HCT116 (cell line): ENCODE data around the gene MIEF1.

Experiments used
- EGR1 ChIP-seq: IDR thresholded peaks from 2 replicates; pipeline ENCODE4 v1.6.1; 2012; ENCODE audit warnings: low read depth
- EZH2 ChIP-seq: fragments of 200-600 bp; sonication (generic); IDR thresholded peaks from 2 replicates; pipeline ENCODE4 v1.6.1; 2017; ENCODE audit warnings: antibody characterized with exemption, mixed run types
- EZH2phosphoT487 ChIP-seq: fragments of 200-600 bp; IDR thresholded peaks from 2 replicates; pipeline ENCODE4 v1.6.1; 2018; ENCODE audit warnings: antibody characterized with exemption, borderline replicate concordance
- POLR2A ChIP-seq: IDR thresholded peaks from 2 replicates; pipeline ENCODE4 v1.7.0; 2011; ENCODE audit warnings: borderline replicate concordance; ENCODE audit not compliant: insufficient read depth, insufficient read length; ENCODE audit errors: extremely low read depth
- POLR2AphosphoS5 ChIP-seq: IDR thresholded peaks from 2 replicates; pipeline ENCODE4 v1.6.1; 2011; ENCODE audit warnings: mild to moderate bottlenecking, low read depth, low read length, moderate library complexity
- SIN3A ChIP-seq: IDR thresholded peaks from 2 replicates; pipeline ENCODE4 v1.6.1; 2012; ENCODE audit warnings: low read depth
- SP1 ChIP-seq: IDR thresholded peaks from 2 replicates; pipeline ENCODE4 v1.6.1; 2012; ENCODE audit warnings: low read depth
- TCF7L2 ChIP-seq: IDR thresholded peaks from 2 replicates; pipeline ENCODE4 v1.7.0; 2011; ENCODE audit warnings: borderline replicate concordance, inconsistent platforms; ENCODE audit not compliant: insufficient read depth, insufficient read length; ENCODE audit errors: extremely low read depth
- YY1 ChIP-seq: IDR thresholded peaks from 2 replicates; pipeline ENCODE4 v1.6.1; 2011; ENCODE audit warnings: low read length, low read depth, moderate library complexity, mild to moderate bottlenecking; ENCODE audit not compliant: insufficient replicate concordance; ENCODE audit errors: extremely low read depth
- TF ChIP-seq, protein P1 (sequence below), 3 experiments: fragments of 200-600 bp in 1 of 3; sonication (generic) in 1 of 3; IDR thresholded peaks in 2 of 3; conservative IDR thresholded peaks in 1 of 3; 2 replicates each; pipeline ENCODE4 v1.5.1; 2012 to 2017; ENCODE audit warnings: low read depth in 2 of 3, low read length in 2 of 3, antibody characterized with exemption in 1 of 3, borderline replicate concordance in 1 of 3, control low read depth in 1 of 3, mild to moderate bottlenecking in 1 of 3, mixed read lengths in 1 of 3, mixed run types in 1 of 3, moderate library complexity in 1 of 3; ENCODE audit not compliant: insufficient read depth in 1 of 3

DNA sequence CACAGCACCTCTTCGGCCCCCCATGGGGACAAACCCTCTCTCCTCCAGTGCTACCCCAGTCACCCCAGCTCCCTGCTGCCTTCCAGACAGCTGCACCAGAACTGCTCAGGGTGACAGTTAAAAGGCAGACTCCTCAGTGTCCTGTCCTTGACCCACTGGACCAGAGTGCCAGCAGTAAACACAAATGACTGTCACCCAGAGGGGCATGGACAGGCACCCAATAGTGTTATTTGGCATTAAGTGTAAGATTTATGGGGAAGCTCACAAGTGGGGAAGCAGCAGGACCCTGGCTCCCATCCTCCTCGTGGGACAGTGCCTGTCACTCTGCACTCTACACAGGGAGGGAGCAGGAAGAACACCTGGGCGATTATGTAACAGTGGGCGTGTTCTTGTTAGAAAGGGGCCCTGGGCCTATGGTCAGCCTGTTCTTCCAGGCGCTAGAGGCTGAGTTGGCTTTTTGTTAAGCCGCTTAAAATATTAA, 25.4 kb downstream of the MIEF1 start:
- TF ChIP-seq POLR2A (no peak), EZH2 (no peak), EZH2phosphoT487 (no peak), SIN3A (no peak), YY1 (no peak), SP1 (no peak), TCF7L2 (no peak), POLR2AphosphoS5 (no peak), EGR1 (no peak)
- TF ChIP-seq, protein P1, sequence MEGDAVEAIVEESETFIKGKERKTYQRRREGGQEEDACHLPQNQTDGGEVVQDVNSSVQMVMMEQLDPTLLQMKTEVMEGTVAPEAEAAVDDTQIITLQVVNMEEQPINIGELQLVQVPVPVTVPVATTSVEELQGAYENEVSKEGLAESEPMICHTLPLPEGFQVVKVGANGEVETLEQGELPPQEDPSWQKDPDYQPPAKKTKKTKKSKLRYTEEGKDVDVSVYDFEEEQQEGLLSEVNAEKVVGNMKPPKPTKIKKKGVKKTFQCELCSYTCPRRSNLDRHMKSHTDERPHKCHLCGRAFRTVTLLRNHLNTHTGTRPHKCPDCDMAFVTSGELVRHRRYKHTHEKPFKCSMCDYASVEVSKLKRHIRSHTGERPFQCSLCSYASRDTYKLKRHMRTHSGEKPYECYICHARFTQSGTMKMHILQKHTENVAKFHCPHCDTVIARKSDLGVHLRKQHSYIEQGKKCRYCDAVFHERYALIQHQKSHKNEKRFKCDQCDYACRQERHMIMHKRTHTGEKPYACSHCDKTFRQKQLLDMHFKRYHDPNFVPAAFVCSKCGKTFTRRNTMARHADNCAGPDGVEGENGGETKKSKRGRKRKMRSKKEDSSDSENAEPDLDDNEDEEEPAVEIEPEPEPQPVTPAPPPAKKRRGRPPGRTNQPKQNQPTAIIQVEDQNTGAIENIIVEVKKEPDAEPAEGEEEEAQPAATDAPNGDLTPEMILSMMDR (IDR thresholded peaks at IDR 0.05 in 2 of 3, conservative IDR thresholded peaks at IDR 0.05 in 1 of 3; ENCODE audit: borderline replicate concordance in 1 of 3, insufficient read depth in 1 of 3, low read depth in 2 of 3, low read length in 2 of 3) = no peak
